WTC11 (cell line): ENCODE measurements around the gene KRTAP10-9. TPM values are rescaled to one million over a fixed set of nuclear protein-coding genes. Genes with fewer than 3 reads are reported as not detected.
A peak's percentile ranks its signal among the peaks of the same experiment; 100 is the strongest.

Source experiments
- ATAC-seq: fragments of 200-7000 bp; cut with Tn5 transposase; 2 replicates; pipeline ENCODE4 v1.10.0; 2021; ENCODE audit warnings: mild to moderate bottlenecking, moderate library complexity
- CTCF ChIA-PET: fragments of 300-600 bp; sonication (Branson Sonifier 250); formaldehyde crosslinking; loops from one replicate; lab custom pipeline; 2021; ENCODE audit warnings: antibody characterized with exemption; lab: Charles Lee
- POLR2A ChIA-PET: fragments of 350-600 bp; sonication (Branson Sonifier 250); formaldehyde crosslinking; loops from one replicate; lab custom pipeline; 2021; ENCODE audit warnings: antibody characterized with exemption; lab: Charles Lee
- DNase-seq: peaks from one replicate; pipeline ENCODE4 v3.0.0; 2021; ENCODE audit warnings: low spot score
- H3K27ac Mint-ChIP-seq: 2 replicates; pipeline ENCODE4 v1.8.0; 2021; ENCODE audit warnings: mixed read lengths
- H3K27me3 Mint-ChIP-seq: 2 replicates; pipeline ENCODE4 v1.8.0; 2021; ENCODE audit warnings: low read depth, mild to moderate bottlenecking, moderate library complexity, mixed read lengths
- H3K36me3 Mint-ChIP-seq: 2 replicates; pipeline ENCODE4 v1.8.0; 2021; ENCODE audit warnings: mixed read lengths
- H3K4me1 Mint-ChIP-seq: 2 replicates; pipeline ENCODE4 v1.8.0; 2022; ENCODE audit warnings: mixed read lengths
- H3K4me3 Mint-ChIP-seq: 2 replicates; pipeline ENCODE4 v1.8.0; 2021; ENCODE audit warnings: mild to moderate bottlenecking, moderate library complexity, mixed read lengths
- H3K9me3 Mint-ChIP-seq: 2 replicates; pipeline ENCODE4 v1.8.0; 2021; ENCODE audit warnings: mixed read lengths
- ATF1 ChIP-seq: sonication (generic); formaldehyde crosslinking; IDR thresholded peaks from 2 replicates; pipeline ENCODE4 v1.8.1; 2023; ENCODE audit warnings: mild to moderate bottlenecking, moderate library complexity, missing genetic modification reagents
- CBFB ChIP-seq: sonication (generic); formaldehyde crosslinking; IDR thresholded peaks from 2 replicates; pipeline ENCODE4 v1.8.1; 2022; ENCODE audit warnings: mild to moderate bottlenecking, low read depth, missing genetic modification reagents
- CREB1 ChIP-seq: sonication (generic); formaldehyde crosslinking; IDR thresholded peaks from 2 replicates; pipeline ENCODE4 v1.8.0; 2023; ENCODE audit warnings: mild to moderate bottlenecking, missing genetic modification reagents
- E2F4 ChIP-seq: sonication (generic); formaldehyde crosslinking; IDR thresholded peaks from 2 replicates; pipeline ENCODE4 v1.8.1; 2022; ENCODE audit warnings: low read depth, mild to moderate bottlenecking, moderate library complexity, missing genetic modification reagents, borderline replicate concordance
- E2F5 ChIP-seq: sonication (generic); formaldehyde crosslinking; IDR thresholded peaks from 2 replicates; pipeline ENCODE4 v1.8.1; 2022; ENCODE audit warnings: mild to moderate bottlenecking, moderate library complexity, missing genetic modification reagents
- ETV6 ChIP-seq: sonication (generic); formaldehyde crosslinking; IDR thresholded peaks from 2 replicates; pipeline ENCODE4 v1.8.1; 2022; ENCODE audit warnings: mild to moderate bottlenecking, missing genetic modification reagents
- KAT7 ChIP-seq: sonication (generic); formaldehyde crosslinking; IDR thresholded peaks from 2 replicates; pipeline ENCODE4 v1.8.1; 2023; ENCODE audit warnings: missing genetic modification reagents, mild to moderate bottlenecking, borderline replicate concordance
- NFYB ChIP-seq: sonication (generic); formaldehyde crosslinking; conservative IDR thresholded peaks from 2 replicates; pipeline ENCODE4 v1.8.0; 2022; ENCODE audit warnings: low read depth, missing genetic modification reagents
- NR2C2 ChIP-seq: sonication (generic); formaldehyde crosslinking; IDR thresholded peaks from 2 replicates; pipeline ENCODE4 v1.8.0; 2022; ENCODE audit warnings: mild to moderate bottlenecking, missing genetic modification reagents
- NR3C1 ChIP-seq: sonication (generic); formaldehyde crosslinking; conservative IDR thresholded peaks from 2 replicates; pipeline ENCODE4 v1.8.1; 2023; ENCODE audit warnings: low read depth, mild to moderate bottlenecking, missing genetic modification reagents
- SMAD4 ChIP-seq: sonication (generic); formaldehyde crosslinking; IDR thresholded peaks from 2 replicates; pipeline ENCODE4 v1.8.0; 2022; ENCODE audit warnings: mild to moderate bottlenecking, missing genetic modification reagents
- SOX15 ChIP-seq: fragments of 250-450 bp; sonication (Bioruptor Pico); IDR thresholded peaks from 2 replicates; pipeline ENCODE4 v1.9.0; 2021; ENCODE audit warnings: mild to moderate bottlenecking
- ZBTB21 ChIP-seq: sonication (generic); formaldehyde crosslinking; IDR thresholded peaks from 2 replicates; pipeline ENCODE4 v1.8.1; 2023; ENCODE audit warnings: mild to moderate bottlenecking, missing genetic modification reagents, borderline replicate concordance
- ZNF121 ChIP-seq: sonication (generic); formaldehyde crosslinking; IDR thresholded peaks from 2 replicates; pipeline ENCODE4 v1.8.0; 2023; ENCODE audit warnings: missing genetic modification reagents
- ZNF317 ChIP-seq: sonication (generic); formaldehyde crosslinking; IDR thresholded peaks from 2 replicates; pipeline ENCODE4 v1.8.1; 2023; ENCODE audit warnings: low read depth, mild to moderate bottlenecking, moderate library complexity, missing genetic modification reagents, borderline replicate concordance
- ZNF396 ChIP-seq: fragments of 250-450 bp; sonication (Bioruptor Pico); IDR thresholded peaks from 2 replicates; pipeline ENCODE4 v1.8.0; 2021; ENCODE audit warnings: mild to moderate bottlenecking, moderate library complexity, borderline replicate concordance
- ZNF671 ChIP-seq: fragments of 250-450 bp; sonication (Bioruptor Pico); IDR thresholded peaks from 2 replicates; pipeline ENCODE4 v1.8.0; 2021; ENCODE audit warnings: mild to moderate bottlenecking
- total RNA-seq: library from RNA; stranded (reverse); gene quantifications from 3 replicates; pipeline ENCODE4 v1.2.3, GENCODE V29; 2021
- TF ChIP-seq, protein P1 (sequence below): sonication (generic); formaldehyde crosslinking; IDR thresholded peaks from 2 replicates; pipeline ENCODE4 v1.8.1; 2023; ENCODE audit warnings: mild to moderate bottlenecking, missing genetic modification reagents
- TF ChIP-seq, protein P2 (sequence below): sonication (generic); formaldehyde crosslinking; IDR thresholded peaks from 2 replicates; pipeline ENCODE4 v1.8.0; 2022; ENCODE audit warnings: mild to moderate bottlenecking, missing genetic modification reagents
- TF ChIP-seq, protein P3 (sequence below): sonication (generic); formaldehyde crosslinking; IDR thresholded peaks from 2 replicates; pipeline ENCODE4 v1.8.1; 2023; ENCODE audit warnings: mild to moderate bottlenecking, missing genetic modification reagents, moderate library complexity
- TF ChIP-seq, protein P4 (sequence below): sonication (generic); formaldehyde crosslinking; IDR thresholded peaks from 2 replicates; pipeline ENCODE4 v1.8.1; 2023; ENCODE audit warnings: mild to moderate bottlenecking, missing genetic modification reagents

KRTAP10-9 gene
- total RNA-seq, 1 experiment from 2014 or later: not detected

DNA sequence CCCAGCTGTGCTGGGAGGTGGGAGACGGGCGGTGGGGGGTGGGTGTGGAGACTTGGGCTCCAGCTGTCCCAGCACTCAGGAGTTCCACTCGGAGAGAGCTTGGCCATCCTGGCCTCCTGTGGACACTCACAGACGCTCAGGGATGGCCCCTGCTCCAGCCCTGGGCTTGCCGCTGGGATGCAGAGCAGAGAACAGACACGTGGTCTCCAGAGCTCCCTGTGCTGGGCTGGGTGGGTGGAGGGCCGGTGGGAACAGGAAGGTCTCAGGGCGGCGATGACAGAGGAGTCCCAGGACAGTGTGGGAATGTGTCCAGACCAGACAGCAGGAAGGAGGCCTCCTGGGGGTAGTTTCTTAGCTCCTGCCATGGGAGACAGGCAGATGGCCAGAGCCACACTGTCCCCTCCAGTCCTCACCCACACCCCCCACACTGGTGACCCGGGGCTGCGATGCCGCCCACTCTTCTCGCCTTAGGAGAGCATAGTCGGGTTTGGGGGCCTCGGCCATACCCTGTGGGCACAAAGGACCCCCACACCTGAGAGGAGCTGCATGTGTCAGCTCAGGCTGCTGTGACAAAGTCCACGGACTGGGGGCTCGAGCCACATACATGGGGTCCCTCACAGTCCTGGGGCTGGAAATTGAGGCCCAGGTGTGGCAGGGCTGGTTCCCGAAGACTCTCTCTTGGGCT, 2.0 kb downstream of the KRTAP10-9 start (continued):
- TF ChIP-seq, protein P1, sequence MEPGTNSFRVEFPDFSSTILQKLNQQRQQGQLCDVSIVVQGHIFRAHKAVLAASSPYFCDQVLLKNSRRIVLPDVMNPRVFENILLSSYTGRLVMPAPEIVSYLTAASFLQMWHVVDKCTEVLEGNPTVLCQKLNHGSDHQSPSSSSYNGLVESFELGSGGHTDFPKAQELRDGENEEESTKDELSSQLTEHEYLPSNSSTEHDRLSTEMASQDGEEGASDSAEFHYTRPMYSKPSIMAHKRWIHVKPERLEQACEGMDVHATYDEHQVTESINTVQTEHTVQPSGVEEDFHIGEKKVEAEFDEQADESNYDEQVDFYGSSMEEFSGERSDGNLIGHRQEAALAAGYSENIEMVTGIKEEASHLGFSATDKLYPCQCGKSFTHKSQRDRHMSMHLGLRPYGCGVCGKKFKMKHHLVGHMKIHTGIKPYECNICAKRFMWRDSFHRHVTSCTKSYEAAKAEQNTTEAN (CRISPR knock-in tag): no peak
- no peak for TF ChIP-seq ZNF396
- TF ChIP-seq NFYB: no peak
- TF ChIP-seq SOX15 (CRISPR knock-in tag): no peak
- TF ChIP-seq, protein P2, sequence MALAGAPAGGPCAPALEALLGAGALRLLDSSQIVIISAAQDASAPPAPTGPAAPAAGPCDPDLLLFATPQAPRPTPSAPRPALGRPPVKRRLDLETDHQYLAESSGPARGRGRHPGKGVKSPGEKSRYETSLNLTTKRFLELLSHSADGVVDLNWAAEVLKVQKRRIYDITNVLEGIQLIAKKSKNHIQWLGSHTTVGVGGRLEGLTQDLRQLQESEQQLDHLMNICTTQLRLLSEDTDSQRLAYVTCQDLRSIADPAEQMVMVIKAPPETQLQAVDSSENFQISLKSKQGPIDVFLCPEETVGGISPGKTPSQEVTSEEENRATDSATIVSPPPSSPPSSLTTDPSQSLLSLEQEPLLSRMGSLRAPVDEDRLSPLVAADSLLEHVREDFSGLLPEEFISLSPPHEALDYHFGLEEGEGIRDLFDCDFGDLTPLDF (CRISPR knock-in tag): no peak
- TF ChIP-seq KAT7 (CRISPR knock-in tag): no peak
- TF ChIP-seq ZNF671 (CRISPR knock-in tag): no peak
- TF ChIP-seq NR2C2 (CRISPR knock-in tag): no peak
- TF ChIP-seq, all 79 proteins: peak for 0

- POLR2A ChIA-PET: interaction anchor here (1.0 kb wide), 1 partner anchor 243 kb away, joined by 4 read pairs; the partner anchor contains the start of gene PTTG1IP
- Mint-ChIP-seq H3K9me3 (peaks cover 38% of the 10 kb centered on the region), H3K36me3 (peaks cover 22% of the 10 kb centered on the region), H3K4me1 (peaks cover 3% of the 10 kb centered on the region; the same call in 1 of the 2 replicates), H3K27ac (no peak overlapping the region), H3K4me3 (no peak overlapping the region), H3K27me3 (peaks cover 5% of the 10 kb centered on the region; the same call in 1 of the 2 replicates)
- DNase-seq (no peak), ATAC-seq (no peak)
- CTCF ChIA-PET: no interaction called here
- TF ChIP-seq ETV6 (CRISPR knock-in tag) (peak; percentile 83), ZNF121 (CRISPR knock-in tag) (no peak)
Observed at GRCh38 chr21:44630440-44630839, 3.5 kb downstream of the KRTAP10-9 start.

- Mint-ChIP-seq H3K4me3 (no peak overlapping the region), H3K9me3 (peaks cover 38% of the 10 kb centered on the region), H3K4me1 (peaks cover 5% of the 10 kb centered on the region; the same call in 1 of the 2 replicates), H3K27me3 (peaks cover 5% of the 10 kb centered on the region; the same call in 1 of the 2 replicates), H3K36me3 (peaks cover 22% of the 10 kb centered on the region), H3K27ac (no peak overlapping the region)
- no peak for ATAC-seq
- TF ChIP-seq ATF1: no peak
- TF ChIP-seq ZNF317 (CRISPR knock-in tag): peak; percentile 87; the same call in 1 of the 2 replicates
- no peak for TF ChIP-seq SMAD4 (CRISPR knock-in tag)
- TF ChIP-seq E2F4 (CRISPR knock-in tag): no peak
- TF ChIP-seq, protein P3, sequence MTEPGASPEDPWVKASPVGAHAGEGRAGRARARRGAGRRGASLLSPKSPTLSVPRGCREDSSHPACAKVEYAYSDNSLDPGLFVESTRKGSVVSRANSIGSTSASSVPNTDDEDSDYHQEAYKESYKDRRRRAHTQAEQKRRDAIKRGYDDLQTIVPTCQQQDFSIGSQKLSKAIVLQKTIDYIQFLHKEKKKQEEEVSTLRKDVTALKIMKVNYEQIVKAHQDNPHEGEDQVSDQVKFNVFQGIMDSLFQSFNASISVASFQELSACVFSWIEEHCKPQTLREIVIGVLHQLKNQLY: no peak
- no peak for DNase-seq
- ChIA-PET CTCF (no interaction called here), POLR2A (no interaction called here)
Observed at GRCh38 chr21:44632067-44632466, 5.2 kb downstream of the KRTAP10-9 start.

- peaks cover 27% of the 10 kb centered on the region for H3K36me3 Mint-ChIP-seq
- ChIA-PET CTCF (no interaction called here), POLR2A (no interaction called here)
- H3K4me1 Mint-ChIP-seq: peaks cover 6% of the 10 kb centered on the region
- ATAC-seq (no peak), DNase-seq (no peak)
- no peak overlapping the region for H3K4me3 Mint-ChIP-seq
- H3K27me3 Mint-ChIP-seq: peaks cover 9% of the 10 kb centered on the region; the same call in 1 of the 2 replicates
- H3K9me3 Mint-ChIP-seq: peaks cover 43% of the 10 kb centered on the region
- no peak overlapping the region; the same call in 1 of the 2 replicates for H3K27ac Mint-ChIP-seq
- TF ChIP-seq, protein P4, sequence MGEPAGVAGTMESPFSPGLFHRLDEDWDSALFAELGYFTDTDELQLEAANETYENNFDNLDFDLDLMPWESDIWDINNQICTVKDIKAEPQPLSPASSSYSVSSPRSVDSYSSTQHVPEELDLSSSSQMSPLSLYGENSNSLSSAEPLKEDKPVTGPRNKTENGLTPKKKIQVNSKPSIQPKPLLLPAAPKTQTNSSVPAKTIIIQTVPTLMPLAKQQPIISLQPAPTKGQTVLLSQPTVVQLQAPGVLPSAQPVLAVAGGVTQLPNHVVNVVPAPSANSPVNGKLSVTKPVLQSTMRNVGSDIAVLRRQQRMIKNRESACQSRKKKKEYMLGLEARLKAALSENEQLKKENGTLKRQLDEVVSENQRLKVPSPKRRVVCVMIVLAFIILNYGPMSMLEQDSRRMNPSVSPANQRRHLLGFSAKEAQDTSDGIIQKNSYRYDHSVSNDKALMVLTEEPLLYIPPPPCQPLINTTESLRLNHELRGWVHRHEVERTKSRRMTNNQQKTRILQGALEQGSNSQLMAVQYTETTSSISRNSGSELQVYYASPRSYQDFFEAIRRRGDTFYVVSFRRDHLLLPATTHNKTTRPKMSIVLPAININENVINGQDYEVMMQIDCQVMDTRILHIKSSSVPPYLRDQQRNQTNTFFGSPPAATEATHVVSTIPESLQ (CRISPR knock-in tag): no peak
- TF ChIP-seq NR3C1 (CRISPR knock-in tag) (no peak), CREB1 (no peak), ZBTB21 (CRISPR knock-in tag) (no peak), CBFB (CRISPR knock-in tag) (no peak), NR2C2 (CRISPR knock-in tag) (no peak), E2F5 (no peak)
- TF ChIP-seq, protein P3: no peak
Observed at GRCh38 chr21:44636209-44637017, 9.5 kb downstream of the KRTAP10-9 start.
